Femur (tissue), 1 donor: Measurements from ENCODE around the gene PTCHD1.
A peak's percentile ranks its signal among the peaks of the same experiment; 100 is the strongest.

Experiments
- DNase-seq: peaks from one replicate; pipeline ENCODE4 v3.0.0-alpha.2; 2017

PTCHD1 gene

GRCh38 chrX:23422912-23423311 is 88.3 kb downstream of the PTCHD1 start:
- DNase-seq, result no peak

- DNase-seq, result peak; percentile 80
These were observed 99.8 kb downstream of the PTCHD1 start for GRCh38 chrX:23434356-23434884.

- DNase-seq, result no peak
These were observed 100.5 kb downstream of the PTCHD1 start for GRCh38 chrX:23435108-23435507.

GRCh38 chrX:23435575-23435974 is 100.9 kb downstream of the PTCHD1 start:
- DNase-seq, result peak; percentile 25

GRCh38 chrX:23436875-23437274 is 102.2 kb downstream of the PTCHD1 start:
- DNase-seq, result no peak

- DNase-seq, result no peak
These were observed 116.6 kb downstream of the PTCHD1 start for GRCh38 chrX:23451266-23451665.
